HG02840 (cell line): Measurements from ENCODE around the gene GPR17.

Experiments used
- ATAC-seq: cut with Tn5 transposase; IDR thresholded peaks from one replicate; pipeline ENCODE4 v1.9.1; 2021; ENCODE audit warnings: mild to moderate bottlenecking, moderate library complexity, moderate number of reproducible peaks; ENCODE audit not compliant: unreplicated experiment, low FRiP score

GPR17 gene

DNA sequence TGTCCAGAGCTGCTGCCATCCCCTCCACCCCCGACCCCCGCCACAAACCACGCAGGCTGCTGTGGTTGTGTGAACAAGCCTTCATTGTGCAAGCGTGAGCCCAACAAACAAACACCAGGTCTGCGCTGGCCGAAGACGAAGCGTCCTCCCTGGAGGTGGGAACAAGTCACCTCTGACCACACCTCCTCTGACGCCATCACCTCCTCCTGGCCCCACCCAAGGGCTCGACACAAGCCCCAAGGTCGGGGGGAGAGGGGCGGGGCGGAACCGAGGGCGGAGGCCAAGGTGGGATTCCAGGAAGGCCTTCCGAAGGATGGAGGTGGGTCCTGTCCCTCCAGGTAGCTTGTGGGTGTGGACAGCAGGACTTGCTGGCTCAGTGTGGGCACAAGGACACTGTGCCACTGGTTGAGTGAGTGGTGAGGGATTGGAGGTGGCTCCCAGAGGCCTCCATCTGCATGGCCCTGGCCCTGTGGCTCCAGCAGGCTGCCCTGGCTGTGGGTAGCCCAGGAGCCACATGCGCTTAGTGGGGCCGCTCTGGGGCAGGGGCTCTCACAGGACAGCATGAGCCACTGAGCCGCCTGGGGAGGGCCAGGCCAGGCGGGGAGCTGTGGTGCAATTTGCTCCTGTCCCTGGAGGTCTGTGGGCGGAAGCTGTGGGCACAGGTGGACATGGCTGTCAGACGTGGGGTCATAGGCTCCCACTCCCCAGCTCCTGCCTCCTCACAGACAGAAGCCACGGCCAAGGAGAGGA, 7.4 kb upstream of the GPR17 start:
- ATAC-seq = no peak

DNA sequence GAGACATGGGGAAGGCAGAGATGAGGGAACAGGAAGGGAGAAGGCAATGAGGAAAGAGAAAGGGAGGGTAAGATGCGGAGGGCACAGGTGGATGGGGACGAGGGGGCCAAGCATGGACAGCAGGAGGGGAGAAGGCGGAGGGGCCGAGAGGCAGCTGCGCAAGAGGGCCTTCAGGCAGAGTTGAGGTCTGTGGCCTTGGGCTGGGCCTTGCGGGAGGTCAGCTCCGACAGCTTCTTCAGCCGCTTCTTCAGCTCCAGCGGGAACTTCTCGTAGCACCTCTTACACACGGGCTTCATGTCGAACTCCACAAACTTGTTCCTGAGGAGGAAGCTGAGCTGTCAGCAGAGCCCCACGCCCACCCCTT, 6.9 kb upstream of the GPR17 start:
- no peak for ATAC-seq

DNA sequence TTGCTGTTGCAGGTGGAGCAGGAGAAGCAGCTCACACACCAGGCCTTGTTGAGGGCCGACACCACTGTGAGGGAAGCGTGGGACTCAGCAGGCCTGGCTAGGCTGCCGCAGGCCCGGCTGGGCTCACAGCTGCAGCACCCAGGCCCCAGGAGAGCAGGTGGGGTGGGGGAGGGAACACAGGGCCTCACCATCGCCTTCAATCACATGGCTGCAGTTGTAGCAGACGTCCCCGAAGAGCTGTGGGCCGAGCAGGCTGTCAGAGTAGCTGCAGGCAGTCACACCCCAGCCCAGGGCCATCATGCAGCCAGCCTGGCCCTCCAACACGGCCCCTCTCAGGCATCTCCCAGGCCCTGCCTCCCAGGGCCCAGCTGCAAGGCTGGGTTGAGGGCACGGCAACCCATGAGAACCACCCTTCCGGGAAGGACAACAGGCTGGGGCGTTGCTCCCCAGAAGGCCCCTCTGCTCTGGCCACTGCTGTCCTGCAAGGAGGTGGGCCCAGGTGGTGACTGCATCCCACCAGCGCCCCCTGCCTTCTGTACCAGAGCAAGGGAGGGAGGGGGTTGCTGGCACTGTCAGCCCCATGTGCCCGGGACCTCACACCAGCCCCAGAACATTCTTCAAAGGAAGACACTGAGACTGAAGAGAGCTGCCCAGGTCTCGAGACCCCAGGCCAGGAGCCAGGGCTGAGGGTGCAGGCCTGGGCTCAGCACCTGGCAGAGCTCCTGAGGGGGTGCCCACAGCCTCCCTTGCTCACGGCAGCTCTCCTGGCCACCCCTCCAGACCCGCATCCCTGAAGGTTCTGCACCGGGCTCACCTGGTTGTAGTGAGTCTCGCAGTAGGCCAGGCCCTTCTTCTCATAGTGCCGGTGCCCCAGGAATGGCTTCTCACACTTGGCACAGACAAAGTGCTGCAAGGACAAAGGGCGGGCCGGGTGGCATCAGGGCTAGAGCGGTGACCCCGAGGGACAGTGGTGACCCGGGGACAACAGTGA, 5.6 kb upstream of the GPR17 start:
- ATAC-seq = no peak

DNA sequence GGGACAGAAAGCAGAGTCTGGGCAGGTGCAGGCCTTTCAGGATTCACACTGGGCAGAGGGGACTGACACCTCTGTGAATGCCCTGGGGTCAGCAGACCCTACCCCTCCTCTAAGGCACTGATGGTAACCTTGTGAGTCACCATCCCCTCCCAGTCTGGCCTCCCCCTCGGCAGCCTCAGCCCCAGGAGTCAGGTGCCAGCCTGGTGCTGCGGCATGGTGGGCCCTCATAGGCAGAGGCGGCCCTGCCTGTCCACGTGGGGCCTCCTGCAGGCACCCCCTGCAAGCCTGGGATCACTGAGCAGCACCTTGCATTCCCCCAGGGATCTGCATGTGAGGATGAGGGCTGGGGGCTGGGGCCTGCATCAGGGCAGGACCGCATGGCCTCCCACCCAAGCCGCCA, 4.8 kb upstream of the GPR17 start:
- no peak for ATAC-seq

DNA sequence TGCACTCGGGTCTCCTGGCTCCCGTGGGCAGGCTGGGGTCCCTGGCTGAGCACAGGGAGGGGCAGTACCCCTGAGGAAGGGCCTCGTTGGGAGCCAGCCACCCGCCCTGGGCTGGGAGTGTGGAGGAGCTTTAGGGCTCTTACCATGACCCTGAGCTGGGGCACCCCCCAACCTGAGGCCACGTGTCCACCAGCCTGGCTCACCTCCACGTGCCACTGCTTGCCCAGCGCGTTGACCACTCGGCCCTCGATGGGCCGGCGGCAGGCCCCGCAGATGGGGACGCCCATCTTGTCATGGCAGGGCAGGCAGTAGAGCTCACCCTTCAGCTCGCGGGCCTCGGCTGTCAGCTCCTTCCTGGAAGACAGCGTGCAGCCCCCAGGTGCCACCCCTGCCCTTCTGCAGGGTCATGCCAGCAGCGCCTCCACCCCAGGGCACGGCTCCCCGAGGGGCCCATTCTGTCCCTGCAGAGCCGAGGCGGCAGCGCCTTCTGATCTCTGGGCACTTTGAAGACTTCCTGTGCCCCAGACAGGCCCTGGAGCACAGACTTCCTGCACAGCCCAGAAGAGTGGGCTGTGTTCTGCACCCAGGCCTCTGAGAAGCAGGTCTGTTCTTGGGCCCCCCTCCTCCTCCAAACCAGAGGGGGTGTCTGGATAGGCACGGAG, 4.0 kb upstream of the GPR17 start:
- ATAC-seq = no peak

DNA sequence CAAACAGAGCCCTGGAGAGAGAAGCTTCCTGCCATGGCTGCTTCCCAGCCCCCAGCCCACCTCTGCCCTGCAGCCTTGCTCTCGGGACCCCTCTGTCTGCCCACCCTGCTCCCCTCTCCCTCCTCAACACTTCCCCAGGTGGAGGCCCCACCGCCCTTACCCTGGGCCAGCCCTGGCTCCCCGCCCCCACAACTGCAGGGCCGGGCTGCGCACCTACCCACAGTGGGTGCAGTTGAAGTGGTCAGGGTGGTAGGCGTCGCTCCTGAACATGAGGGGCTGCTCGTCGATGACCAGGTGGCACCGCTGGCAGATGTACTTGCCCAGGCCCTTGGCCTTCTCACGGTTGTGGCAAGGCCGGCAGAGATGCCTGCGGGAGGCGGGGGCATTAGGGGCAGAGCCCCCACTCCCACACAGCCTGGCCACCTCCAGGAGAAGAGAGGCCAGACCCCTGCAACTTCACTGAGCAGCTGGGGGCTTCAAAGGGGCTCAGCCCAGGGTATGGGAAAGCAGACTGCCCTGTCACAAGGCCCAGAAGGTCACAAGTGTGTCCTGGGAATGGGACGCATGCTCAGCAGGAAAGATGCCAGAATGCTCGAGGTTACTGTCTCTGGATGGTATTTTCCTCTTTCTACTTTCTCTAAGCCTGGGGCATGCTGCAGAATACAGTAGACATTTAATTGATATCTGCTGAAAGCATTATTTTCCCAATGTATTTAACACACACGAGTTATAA, 3.1 kb upstream of the GPR17 start:
- ATAC-seq = no peak

DNA sequence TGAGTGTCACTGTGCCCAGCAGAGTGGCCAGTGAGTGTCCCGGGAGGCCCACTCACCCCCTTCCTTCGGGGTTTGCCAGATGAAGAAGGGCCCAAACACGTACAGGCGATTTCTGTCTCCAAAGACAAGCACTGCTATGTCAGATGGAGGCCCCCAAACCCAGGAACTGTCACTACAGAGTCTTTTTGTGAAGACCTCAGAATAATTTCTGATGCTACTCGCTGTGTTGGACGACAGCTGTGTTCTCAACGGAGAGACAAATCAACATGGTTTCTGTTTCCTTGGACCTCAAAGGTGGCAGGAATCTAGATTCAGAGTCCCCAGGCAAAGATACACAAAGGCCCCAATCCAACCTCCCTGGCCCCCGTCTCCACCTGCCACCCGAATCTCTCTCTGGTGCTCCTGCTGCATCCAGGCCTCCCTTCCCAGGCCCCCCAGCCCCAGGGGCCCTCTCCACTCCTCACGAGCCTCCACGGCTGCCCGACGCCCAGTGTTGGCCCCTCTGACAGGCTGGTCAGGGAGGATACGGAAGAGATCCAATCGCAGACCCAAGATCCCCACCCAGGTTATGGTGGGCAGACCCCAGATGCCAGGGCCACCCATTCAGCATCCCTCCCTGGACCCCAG, 2.4 kb upstream of the GPR17 start:
- no peak for ATAC-seq

DNA sequence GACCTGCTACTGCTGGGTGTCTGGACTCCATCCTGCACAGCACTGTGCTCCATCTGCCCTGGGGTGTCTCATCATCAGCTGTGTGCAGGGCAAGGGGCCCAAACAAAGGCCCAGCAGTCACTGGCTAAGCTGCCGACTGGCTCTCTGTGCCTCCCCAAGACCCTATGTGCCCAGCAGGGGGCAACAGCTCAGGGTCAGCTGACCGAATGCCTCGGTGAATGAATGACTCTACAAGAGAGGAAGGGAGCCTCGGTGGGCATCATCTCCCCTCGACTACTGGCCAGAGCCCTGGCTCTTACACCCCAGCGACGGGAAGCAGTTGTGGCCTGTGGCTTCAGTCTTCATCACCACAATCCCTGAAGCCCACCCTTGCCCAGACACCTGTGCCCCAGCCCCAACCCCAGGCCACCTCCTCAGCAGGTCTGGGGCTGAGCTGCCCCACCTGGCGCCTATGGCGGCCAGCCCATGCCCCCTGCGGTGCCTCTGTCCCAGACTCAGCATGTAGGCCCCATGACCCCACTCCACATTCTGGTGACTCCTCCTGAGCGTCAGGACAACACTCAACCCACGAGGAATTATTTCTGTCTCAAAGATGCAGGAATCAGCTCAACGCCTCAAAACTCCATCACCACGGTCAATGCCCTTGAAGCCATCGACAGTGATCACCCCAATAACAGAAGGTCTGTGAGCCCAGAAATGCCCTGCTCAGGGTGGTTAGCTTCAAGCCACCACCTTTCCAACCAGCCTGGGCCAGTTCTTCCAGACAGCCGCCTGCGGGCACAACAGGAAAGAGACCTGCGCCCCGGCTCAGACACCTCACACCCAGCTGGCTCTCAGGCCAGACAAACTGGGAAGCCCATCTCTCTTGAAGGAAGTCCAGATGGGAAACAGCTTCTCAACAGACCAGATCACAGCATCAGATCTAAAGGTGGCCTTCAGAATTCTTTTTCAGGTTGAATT, 1.6 kb upstream of the GPR17 start:
- no peak for ATAC-seq

DNA sequence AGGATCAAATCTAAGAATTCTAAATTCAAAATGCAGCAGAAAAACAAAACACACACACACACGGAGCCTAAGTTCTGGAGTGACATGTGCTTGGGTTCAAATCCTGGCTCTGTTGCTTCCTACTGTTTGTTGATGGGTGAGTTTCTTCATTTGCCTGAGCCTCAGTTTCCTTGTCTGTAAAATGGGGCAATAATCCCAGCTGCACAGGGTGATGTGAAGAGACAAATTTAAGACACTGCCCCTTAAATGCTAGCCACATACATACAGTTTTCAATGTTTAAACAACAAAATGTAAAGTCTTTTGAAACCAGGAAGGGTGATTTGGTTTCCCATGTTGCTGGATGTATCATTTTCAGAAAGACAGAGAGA, 943 bp upstream of the GPR17 start:
- ATAC-seq = no peak

DNA sequence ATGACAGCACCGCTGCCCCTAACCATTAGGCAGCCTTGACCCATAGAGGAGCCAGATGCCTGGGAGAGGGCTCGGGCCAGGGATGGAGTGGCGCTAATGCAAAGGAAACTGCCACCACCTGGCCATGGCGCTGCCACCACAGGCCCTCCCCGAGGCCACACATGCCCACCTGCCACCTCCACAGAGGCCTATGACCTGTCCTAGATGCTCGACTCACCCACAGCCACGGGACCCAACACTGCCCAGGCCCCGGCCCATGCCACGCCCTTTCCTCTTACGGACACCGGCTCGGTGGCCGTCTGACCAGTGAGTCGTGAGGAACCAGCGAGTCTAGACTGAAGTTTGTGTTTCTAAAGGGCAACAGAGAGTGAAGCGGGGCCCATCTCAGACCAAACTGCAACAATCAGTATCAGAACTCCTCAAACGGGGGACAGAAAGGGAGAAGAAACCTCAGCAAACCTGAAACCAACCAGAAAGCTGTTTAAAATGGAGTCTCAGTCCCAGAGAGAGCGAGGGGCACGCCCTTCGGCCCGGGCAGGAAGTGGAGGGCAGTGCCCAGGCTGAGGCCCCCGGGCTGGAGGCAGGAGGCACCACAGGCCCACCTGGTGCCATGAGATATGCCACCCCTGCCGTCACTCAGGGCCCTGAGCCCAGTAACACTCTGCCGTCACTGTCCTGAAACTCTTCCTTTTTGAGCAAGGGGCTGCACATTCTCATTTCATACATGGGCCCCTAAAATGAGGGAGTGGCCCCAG, 711 bp downstream of the GPR17 start:
- no peak for ATAC-seq

DNA sequence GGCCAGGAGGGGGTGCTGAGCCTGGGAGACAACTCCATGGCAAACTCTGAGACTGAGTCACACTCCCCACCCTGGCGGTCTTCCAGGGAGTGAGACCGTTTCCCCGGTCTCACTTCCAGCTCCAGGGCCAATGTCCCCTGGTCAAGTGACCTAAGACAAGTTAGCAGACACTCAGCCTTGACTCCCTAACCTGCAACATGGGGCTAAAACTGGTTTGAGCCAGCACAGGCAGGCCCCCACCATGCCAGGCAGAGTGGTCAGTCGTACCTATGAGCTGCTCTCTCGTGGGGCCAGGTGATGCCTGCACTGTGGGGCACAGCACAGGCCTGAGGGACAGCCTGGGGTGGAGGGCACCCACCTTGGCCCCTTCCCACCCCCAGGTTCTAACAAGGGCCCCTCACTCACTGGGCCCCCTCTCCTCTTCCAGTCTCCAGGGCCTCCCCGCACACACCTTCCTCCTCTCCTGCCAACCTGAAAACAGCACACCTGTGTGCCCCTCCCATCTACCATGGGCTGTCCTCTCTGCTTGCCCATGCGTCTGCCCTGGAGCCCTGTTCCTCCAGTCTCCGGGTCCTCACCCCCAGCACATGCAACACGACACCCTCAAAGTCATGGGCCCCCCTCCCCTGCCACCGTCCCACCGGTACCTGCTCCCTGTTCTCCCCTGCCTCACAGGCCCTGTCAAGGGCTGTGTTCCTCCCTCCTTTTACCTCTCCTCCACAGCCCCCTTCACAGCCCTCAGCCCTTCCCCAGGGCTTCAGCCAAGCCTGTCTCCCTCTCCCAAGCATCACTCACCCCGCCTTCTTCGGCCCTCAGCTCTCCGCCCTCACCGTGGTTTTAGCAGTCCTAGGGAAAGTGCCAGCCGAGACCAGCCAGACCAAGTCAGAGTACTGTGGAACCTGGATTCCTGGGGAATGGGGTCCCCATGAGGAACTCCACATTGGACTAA, 1.6 kb downstream of the GPR17 start:
- ATAC-seq = no peak

DNA sequence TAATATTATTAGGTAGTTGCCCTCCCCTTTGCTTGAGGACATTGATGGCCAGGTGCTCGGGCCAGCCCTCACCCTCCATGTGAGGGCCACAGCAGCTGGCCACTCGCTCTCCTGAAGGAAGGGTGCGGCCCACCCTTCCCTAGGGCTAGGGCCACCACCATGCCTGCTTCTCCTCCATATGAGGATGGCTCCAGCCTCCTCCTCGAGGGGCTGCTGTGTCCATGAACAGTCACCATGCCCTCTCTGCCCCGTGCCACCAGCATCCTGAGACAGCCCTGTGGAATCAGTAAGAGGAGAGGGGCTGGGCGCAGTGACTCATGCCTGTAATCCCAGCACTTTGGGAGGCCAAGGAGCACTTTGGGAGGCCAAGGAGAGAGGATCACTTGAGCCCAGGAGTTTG, 2.4 kb downstream of the GPR17 start:
- no peak for ATAC-seq

DNA sequence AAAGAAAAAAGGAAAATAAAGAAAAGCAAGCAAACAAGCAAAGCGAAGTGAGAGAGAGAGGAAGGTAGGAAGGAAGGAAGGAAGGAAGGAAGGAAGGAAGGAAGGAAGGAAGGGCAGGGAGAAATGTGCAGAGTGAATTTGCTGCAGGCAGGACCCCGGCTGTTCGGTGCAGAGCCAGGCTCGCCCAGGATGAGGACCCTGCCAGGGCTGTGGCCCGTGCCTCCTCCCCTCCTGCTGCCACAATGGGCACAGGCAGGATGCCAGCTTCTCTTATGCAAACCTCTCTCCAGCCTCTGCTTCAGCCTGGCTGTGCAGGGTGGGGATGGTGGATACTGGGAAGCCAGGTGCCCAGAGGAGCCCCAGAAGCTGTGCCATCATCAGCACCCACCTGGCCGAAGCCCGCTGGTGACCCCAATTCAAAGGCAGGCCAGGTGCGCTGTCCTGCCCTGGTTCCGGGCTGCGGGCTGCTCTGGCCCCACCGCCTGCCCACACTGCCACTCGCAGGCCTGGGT, 3.2 kb downstream of the GPR17 start:
- no peak for ATAC-seq

DNA sequence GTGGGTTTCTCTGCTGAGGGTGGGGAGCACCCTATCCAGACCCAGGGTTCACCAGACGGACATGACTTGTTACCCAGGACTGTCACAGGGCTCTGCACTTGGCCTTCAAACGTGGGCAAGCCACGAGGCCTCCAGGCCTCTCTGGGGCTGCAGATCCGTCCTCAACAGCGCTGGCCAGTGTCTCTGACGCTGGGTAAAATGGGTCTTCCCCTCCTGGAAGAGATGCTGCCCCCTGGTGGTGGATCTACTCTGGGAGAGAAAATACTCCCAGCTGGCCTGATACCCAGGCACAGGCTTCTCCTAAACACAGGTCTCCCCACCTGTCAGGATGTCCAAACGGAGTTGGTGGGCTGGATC, 3.7 kb downstream of the GPR17 start:
- no peak for ATAC-seq

DNA sequence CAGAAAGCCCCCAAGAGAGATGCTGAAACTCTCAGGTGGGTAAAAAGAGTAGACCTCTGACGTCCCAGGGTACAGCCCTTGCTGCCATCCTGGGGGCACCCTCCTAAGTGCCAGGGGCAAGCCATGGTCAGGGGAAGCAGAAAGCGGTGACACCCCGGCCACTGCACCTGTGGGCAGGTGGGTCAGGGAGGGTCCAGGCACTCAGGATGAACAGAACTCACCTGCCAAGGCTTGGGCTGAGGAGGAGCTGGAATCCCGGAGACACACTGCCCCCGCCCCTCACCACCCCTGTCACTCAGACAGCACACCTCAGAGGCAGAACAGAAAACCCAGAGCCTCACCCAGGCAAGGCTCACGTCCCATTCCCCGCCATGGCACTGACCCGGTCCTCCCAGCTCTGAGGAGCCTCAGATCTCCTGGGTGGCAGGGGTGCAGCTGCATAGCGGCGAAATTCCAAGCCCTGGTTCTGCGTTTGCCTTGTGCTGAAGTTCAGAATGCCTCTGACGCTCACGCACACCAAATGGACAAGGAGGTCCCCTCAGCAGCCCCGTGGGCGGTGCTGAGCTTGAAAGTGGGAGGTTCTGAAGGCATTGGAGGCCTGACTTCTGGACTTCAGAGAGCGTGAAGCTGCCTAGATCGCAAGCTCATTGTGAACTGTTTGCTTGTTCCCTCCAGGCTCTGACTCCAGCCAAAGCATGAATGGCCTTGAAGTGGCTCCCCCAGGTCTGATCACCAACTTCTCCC, 4.3 kb downstream of the GPR17 start:
- no peak for ATAC-seq

DNA sequence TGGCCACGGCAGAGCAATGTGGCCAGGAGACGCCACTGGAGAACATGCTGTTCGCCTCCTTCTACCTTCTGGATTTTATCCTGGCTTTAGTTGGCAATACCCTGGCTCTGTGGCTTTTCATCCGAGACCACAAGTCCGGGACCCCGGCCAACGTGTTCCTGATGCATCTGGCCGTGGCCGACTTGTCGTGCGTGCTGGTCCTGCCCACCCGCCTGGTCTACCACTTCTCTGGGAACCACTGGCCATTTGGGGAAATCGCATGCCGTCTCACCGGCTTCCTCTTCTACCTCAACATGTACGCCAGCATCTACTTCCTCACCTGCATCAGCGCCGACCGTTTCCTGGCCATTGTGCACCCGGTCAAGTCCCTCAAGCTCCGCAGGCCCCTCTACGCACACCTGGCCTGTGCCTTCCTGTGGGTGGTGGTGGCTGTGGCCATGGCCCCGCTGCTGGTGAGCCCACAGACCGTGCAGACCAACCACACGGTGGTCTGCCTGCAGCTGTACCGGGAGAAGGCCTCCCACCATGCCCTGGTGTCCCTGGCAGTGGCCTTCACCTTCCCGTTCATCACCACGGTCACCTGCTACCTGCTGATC, 4.9 kb downstream of the GPR17 start:
- ATAC-seq = no peak
